Measurements from ENCODE around the gene USO1.
A peak's percentile ranks its signal among the peaks of the same experiment; 100 is the strongest.
"Not testable (repeated sequence)": the region's sequence is repeated elsewhere in the genome, so short reads cannot be mapped to it uniquely, and the experiment has no call there.

USO1 gene

GRCh38 chr4:75715105-75715799, 9.1 kb upstream of the USO1 start:
- no peak for DNase-seq

- DNase-seq, result not testable (repeated sequence)
Observed at GRCh38 chr4:75716054-75716453, 8.3 kb upstream of the USO1 start.

- DNase-seq, result no peak
Observed at GRCh38 chr4:75717408-75717807, 7.0 kb upstream of the USO1 start.

GRCh38 chr4:75718529-75718928, 5.8 kb upstream of the USO1 start:
- DNase-seq, result no peak

- DNase-seq, result no peak
Observed at GRCh38 chr4:75722417-75722816, 2.0 kb upstream of the USO1 start.

GRCh38 chr4:75723163-75724065, 963 bp upstream of the USO1 start:
- peak; percentile 7 for DNase-seq

- DNase-seq, result peak; percentile 76
Observed at GRCh38 chr4:75724867-75725724, 719 bp downstream of the USO1 start.

GRCh38 chr4:75725942-75726538, 1.7 kb downstream of the USO1 start:
- DNase-seq, result not testable (repeated sequence)

GRCh38 chr4:75726577-75726976, 2.2 kb downstream of the USO1 start:
- DNase-seq, result no peak

GRCh38 chr4:75727073-75727472, 2.7 kb downstream of the USO1 start:
- no peak for DNase-seq

GRCh38 chr4:75729836-75730235, 5.5 kb downstream of the USO1 start:
- DNase-seq, result no peak

GRCh38 chr4:75733369-75733768, 9.0 kb downstream of the USO1 start:
- no peak for DNase-seq

GRCh38 chr4:75735525-75735924, 11.1 kb downstream of the USO1 start:
- no peak for DNase-seq

GRCh38 chr4:75736862-75737261, 12.5 kb downstream of the USO1 start:
- DNase-seq, result no peak

- DNase-seq, result no peak
Observed at GRCh38 chr4:75737398-75737797, 13.0 kb downstream of the USO1 start.

GRCh38 chr4:75741027-75741426, 16.6 kb downstream of the USO1 start:
- no peak for DNase-seq

- no peak for DNase-seq
Observed at GRCh38 chr4:75742451-75742850, 18.1 kb downstream of the USO1 start.

- no peak for DNase-seq
Observed at GRCh38 chr4:75745161-75745560, 20.8 kb downstream of the USO1 start.

GRCh38 chr4:75745721-75746199, 21.4 kb downstream of the USO1 start:
- DNase-seq, result no peak

GRCh38 chr4:75752637-75753036, 28.3 kb downstream of the USO1 start:
- DNase-seq, result no peak

GRCh38 chr4:75769036-75769435, 44.7 kb downstream of the USO1 start:
- DNase-seq, result no peak

- no peak for DNase-seq
Observed at GRCh38 chr4:75771607-75772006, 47.2 kb downstream of the USO1 start.

- no peak for DNase-seq
Observed at GRCh38 chr4:75777589-75777988, 53.2 kb downstream of the USO1 start.

All from stimulated activated CD4-positive, alpha-beta T cell treated with anti-CD3 and anti-CD28 coated beads, Interleukin-15, amount 100 ng/mL, for 24 hours (primary cell).